HG03060 (cell line): ENCODE results near the gene PVR.

ENCODE experiments used
- ATAC-seq: cut with Tn5 transposase; IDR thresholded peaks from one replicate; pipeline ENCODE4 v1.9.1; 2021; ENCODE audit warnings: low read depth, moderate number of reproducible peaks; ENCODE audit not compliant: unreplicated experiment

Gene PVR

DNA sequence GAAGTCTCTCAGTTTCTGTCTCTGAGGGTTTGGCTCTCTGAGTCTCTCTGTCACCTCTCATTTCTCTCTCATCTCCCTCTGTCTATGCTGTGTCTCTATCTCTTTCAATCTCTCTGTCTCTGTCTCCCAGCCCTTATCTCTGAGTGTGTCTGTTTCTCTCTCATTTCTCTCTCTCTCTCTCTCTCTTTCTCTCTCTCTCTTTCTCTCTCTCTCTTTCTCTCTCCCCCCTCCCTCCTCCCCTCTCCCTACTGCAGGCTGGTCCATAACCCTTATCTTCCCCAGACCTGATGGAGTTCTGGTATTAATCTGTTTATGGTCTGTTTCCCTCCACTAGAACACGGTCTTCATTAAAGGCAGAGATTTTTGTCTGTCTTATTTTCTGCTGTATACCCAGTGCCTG, 1.3 kb upstream of the PVR start:
- ATAC-seq = no peak

DNA sequence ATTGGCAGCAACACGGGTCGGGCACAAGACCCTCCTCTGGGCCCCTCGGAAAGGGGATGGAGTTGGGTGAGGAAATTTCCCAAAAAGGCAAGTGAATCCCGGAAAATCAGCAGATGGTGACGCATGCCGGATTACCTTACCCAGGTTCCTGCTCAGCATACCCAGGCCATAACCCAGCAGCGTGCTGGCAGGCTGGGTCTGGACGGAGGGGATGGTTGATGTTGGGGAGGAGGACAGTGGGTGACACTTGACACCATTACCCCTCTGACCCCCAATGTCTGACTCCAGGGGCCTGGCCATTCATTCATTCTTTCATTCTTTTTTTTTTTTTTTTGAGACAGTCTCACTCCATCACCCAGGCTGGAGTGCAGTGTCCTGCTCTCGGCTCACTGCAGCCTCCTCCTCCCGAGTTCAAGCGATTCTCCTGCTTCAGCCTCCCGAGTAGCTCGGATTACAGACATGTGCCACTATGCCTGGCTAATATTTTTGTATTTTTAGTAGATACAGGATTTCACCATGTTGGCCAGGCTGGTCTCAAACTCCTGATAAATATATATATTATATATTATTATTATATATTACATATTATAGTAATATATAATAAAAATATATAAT, 799 bp downstream of the PVR start:
- ATAC-seq = no peak

DNA sequence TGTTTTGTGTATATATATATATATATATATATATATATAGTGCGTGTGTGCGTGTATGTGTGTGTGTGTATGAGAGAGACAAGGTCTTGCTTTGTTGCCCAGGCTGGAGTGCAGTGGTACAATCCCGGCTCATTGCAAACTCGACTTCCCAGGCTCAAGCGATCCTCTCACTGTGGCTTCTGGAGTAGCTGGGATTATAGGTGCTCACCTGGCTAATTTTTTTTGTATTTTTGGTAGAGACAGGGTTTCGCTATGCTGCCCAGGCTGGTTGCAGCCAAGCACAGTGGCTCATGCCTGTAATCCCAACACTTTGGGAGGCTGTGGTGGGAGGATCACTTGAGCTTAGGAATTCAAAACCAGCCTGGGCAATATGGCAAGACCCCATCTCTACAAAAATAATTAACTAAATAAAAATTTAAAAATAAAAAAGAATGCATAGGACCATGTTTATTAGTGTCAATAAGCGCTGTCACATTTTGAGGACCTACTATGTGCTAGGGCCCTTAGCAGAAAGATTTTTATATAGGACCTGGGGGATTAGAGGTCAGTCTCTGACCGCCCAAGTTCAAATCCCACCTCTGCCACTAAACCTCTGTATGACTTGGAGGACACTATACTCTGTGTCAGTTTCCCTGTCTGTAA, 1.8 kb downstream of the PVR start:
- no peak for ATAC-seq

DNA sequence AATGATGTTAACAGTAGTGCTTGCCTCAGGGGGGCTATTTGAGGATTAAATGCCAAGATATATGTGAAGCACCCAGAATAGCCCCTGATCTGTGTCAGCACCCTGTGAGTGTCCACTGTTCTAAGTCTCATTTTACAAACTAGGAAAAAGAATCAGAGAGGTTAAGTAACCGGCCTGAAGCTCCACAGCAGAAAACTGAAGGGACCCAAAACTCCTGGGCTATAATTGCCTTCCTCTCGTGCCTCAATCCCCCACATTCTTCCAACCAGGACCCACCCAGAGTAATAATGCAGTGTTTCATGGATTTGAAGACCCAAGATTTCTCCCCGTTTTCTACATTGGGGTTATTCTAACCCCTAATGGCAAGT, 2.3 kb downstream of the PVR start:
- ATAC-seq = no peak

DNA sequence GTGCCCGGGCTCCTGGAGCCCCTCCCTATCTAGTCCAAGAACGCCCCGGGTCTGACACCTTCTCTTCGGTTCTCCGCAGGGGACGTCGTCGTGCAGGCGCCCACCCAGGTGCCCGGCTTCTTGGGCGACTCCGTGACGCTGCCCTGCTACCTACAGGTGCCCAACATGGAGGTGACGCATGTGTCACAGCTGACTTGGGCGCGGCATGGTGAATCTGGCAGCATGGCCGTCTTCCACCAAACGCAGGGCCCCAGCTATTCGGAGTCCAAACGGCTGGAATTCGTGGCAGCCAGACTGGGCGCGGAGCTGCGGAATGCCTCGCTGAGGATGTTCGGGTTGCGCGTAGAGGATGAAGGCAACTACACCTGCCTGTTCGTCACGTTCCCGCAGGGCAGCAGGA, 3.4 kb downstream of the PVR start:
- ATAC-seq = no peak

DNA sequence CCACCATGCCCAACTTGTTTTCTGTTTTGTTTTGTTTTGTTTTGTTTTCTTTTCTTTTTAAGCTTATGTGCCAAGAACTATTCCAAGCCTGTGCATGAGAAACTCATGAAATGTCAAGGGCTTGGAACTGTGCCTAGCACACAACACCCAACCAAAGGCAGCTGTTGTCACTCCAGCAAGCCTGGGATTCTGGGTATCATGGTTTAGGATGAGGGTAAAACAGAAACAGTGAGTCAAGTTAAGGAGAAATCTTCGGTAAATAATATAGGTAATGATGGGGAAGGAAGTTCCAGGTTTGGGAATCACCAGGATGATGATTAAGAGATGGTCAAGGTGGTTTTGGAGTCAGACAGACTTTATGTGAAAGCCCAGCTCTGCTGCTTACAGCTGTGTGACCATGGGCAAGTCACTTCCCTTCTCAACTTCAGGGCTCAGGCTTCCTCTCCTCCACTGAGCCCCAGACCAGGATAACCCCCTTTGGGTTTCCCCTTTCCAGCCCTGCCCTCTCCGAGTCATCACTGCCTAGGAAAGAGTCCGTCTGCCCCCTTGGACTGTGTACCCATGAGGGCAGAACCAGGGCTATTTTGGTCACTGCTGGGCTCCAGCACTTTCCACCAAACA, 5.0 kb downstream of the PVR start:
- ATAC-seq = no peak

DNA sequence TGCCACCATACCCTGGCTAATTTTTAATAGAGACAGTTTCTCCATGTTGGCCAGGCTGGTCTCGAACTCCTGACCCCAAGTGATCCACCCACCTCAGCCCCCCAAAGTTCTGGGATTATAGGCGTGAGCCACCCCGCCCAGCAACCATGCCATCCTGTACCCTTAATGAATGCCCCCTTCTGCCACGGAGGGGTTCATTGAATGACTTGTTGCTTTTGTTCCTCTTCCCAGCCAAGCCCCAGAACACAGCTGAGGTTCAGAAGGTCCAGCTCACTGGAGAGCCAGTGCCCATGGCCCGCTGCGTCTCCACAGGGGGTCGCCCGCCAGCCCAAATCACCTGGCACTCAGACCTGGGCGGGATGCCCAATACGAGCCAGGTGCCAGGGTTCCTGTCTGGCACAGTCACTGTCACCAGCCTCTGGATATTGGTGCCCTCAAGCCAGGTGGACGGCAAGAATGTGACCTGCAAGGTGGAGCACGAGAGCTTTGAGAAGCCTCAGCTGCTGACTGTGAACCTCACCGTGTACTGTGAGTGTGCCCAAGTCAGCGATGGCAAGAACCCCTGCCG, 6.0 kb downstream of the PVR start:
- ATAC-seq = no peak

DNA sequence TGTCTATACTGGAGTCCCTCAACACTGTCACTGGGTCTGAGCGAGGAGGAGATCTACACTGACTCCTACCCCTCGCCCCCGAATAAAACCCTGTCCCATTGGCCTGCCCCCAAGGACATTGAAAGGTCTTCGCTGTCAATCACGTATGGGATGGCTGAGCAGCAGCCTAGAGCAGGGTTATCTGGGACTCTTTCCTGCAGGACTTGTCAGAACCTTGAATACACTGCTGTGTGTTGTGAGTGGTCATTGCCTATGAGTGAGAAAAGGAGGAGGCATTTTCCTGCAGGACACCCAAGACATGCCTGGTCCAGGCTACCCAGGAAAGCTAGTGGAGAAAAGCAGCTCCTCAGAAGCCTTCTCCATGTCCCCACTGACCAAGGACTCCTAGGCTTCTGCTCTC, 9.6 kb downstream of the PVR start:
- no peak for ATAC-seq

DNA sequence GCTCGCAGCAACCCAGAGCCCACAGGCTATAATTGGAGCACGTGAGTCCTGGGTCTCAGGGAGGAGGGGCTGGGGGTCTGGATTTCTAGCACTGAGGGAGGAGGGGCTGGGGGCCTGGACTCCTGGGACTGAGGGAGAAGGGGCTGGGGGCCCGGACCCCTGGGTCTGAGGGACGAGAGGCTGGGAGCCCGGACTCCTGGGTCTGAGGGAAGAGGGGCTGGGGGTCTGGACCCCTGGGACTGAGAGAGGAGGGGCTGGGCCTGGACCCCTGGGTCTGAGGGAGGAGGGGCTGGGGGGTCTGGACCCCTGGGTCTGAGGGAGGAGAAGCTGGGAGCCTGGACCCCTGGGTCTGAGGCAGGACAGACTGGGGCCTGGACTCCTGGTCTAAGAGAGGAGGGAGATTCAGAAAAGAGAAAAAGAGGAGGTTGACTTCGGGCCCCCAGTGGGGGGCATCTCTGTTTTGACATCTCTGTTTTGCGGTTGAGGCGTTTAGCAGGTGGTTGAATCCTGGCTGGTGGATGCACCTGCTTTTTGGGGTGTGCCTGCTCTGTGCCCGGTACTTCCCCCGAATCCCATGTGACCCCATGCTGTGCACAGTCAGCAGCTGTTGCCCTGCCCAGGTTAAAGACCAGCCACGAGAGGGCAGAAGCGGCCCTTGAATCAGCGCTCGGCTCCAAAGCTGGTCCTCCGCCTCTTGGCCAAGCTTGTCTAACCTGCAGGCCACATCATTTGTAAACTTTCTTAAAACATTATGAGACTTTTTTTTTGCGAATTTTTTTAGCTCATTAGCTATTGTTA, 10.5 kb downstream of the PVR start:
- peak; percentile 41 for ATAC-seq

DNA sequence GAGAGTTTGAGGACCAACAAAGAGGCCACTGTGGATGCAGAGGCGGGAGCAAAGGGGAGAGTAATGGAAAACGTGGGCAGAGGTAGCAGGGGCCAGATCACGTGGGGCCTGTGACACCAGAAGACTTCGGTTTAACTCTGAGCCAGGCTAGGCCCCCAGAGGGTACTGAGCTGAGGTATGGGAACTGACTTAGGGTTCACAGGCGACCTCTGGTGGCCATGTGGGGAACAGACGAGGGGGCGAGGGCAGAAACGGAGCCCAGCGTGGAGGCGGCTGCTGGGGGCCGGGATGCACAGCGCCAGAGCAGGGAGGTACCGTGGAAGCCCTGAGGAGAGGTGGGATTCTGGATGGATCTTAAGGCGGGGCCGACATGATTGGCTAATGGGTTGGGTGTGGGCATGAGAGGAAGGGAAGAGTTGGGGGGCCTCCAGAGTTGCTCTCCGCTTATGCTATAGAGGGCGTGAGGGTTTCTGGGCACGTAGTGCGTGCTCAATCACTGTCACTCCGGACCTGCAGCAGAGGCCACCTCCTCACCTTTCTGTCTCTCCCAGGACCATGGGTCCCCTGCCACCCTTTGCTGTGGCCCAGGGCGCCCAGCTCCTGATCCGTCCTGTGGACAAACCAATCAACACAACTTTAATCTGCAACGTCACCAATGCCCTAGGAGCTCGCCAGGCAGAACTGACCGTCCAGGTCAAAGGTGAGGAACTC, 13.7 kb downstream of the PVR start:
- ATAC-seq = no peak

DNA sequence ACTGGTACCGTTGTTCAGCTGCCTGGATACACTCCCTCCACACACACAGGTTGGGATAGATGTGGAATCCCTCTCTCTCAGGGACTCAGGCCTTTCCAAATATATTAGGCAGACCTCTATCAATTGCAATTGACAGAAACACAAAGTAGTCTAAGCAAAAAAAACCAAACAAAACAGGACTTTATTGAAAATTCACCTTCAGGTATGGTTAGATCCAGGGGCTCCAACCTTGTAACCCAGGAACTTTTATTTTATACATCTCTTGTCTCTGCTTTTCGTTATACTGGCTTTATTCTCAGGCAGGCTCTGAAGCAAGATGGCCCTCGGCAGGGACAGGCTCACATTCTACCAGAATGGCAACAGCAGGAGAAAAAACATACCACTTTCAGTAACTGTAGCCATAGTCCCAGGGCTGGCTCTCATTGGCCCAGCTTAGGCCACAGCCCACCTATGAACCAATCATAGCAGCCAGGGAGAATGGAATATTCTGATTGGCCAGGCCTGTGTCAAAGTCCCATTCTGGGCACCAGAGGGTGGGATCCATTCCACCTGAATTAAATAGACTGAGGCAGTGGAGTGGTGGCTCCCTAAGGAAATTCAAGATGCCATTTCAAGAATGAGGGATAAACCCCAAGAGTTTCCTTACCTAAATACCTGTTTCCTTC, 14.5 kb downstream of the PVR start:
- ATAC-seq = no peak

DNA sequence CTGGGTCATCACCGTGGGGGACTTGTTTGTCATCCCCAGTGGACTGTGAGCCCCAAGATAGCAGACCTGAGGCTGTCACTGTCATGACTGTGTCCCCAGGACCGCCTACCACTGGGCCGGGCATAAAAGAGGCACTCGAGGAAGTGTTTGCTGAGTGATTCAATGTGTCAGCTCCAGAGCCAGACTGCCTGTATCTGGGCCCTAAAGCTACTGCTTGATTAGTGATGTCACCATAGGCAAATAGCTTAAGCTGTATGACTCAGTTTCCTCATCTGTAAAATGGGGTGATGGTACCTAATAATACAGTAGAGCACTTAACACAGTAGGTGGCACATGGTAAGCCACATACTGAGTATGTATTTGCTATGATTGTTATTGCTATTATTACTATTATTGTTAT, 16.4 kb downstream of the PVR start:
- ATAC-seq = no peak

DNA sequence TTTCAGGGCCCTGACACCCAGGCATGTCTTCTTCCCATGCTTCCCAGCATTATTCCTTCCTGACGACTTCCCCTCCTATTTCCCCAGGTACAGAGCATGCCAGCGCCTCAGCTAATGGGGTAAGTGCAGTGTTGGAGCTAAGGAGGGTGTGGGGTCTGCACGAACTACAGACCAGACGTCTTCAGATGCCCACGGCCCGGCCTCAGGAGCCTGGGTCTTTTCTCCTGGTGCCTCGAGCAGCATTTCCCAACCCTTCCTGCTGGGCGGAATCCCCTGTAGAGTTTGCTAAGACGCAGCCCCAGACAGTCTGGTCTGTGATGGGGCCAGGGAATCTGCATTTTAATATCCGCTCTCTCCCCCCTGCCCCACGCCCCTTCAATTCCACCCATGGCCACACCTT, 17.5 kb downstream of the PVR start:
- ATAC-seq = no peak

DNA sequence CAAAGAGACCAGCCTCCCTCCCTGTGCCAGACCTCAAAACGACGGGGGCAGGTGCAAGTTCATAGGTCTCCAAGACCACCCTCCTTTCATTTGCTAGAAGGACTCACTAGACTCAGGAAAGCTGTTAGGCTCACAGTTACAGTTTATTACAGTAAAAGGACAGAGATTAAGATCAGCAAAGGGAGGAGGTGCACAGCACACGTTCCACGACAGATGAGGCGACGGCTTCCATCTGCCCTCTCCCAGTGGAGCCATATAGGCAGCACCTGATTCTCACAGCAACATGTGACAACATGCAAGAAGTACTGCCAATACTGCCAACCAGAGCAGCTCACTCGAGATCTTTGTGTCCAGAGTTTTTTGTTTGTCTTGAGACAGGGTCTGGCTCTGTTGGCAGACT, 18.2 kb downstream of the PVR start:
- ATAC-seq = no peak

DNA sequence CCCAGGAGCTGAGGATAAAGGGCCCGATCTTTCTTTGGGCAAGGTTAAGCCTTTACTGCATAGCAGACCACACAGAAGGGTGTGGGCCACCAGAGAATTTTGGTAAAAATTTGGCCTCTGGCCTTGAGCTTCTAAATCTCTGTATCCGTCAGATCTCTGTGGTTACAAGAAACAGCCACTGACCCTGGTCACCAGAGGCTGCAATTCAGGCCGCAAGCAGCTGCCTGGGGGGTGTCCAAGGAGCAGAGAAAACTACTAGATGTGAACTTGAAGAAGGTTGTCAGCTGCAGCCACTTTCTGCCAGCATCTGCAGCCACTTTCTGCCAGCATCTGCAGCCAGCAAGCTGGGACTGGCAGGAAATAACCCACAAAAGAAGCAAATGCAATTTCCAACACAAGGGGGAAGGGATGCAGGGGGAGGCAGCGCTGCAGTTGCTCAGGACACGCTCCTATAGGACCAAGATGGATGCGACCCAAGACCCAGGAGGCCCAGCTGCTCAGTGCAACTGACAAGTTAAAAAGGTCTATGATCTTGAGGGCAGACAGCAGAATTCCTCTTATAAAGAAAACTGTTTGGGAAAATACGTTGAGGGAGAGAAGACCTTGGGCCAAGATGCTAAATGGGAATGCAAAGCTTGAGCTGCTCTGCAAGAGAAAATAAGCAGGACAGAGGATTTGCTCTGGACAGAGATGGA, 19.1 kb downstream of the PVR start:
- ATAC-seq = no peak

DNA sequence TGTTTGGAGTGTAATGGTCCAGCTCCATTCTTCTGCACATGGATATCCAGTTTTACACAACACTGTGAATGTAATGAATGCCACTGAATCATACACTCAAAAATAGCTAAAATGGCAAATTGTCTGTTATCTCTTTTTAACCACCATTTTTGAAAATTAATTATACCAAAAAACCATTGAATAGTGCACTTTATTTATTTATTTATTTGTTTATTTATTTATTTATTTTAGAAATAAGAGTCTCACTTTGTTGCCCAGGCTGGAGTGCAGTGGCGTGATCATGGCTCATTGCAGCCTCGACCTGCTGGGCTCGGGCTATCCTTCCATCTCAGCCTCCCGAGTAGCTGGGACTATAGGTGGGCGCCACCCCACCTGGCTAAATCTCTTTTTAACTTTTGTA, 20.3 kb downstream of the PVR start:
- ATAC-seq = no peak

DNA sequence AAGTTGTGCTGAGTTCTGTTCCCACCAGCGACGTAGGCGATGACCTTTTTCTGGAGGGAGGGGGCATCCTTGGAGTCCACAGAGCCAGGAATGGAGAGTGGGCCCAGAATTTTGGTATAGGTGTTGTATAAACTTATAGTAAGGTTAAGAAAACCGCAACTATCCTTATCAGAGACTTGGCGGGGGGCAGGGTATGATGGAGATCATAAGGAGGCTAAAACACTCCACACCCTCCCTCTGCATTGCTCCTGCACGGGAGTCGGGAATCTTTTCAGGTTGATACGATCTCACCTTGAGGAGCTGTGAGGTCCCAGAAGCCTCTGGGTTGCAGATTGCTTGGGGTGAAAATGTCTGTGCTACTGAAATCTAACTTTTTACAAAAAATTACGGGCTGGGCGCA, 21.3 kb downstream of the PVR start:
- ATAC-seq = no peak

DNA sequence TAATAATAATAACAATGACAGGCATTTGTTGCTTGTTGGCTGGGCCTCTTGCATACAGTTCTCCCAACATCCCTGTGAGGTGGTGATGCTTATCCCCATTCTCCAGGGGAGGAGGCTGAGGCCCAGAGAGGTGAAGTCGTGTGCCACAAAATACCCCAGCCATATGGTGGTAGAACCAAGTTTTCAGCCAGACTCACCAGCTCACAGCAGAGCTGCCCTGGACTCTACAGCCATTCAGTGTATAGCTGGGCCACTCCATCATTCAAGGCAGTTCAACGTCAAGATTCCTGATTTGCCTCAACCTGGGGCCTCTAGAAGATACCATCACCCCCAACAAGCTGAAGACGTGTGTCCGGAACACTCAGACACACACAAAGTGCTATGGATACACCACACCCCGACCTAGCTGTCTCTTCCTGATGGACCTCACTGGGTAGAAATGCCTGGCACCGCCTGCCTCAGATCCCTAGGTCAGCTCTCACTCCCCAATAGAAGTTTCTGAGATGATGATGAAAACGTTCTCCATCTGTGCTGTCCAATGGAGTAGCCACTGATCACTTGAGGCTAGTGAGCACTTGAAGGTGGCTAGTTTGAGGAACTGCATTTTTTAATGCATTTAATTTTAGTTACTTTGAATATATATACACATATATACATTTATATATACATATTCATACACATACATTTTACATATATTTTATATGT, 23.3 kb downstream of the PVR start:
- no peak for ATAC-seq
